Retina (tissue), 1 donor: ENCODE data around the gene BAZ1B.
"Not testable (repeated sequence)": the region's sequence is repeated elsewhere in the genome, so short reads cannot be mapped to it uniquely, and the experiment has no call there.

Source experiments
- DNase-seq: peaks from one replicate; pipeline ENCODE4 v3.0.0-alpha.2; 2016

The BAZ1B gene

GRCh38 chr7:73443548-73444255 is 78.4 kb downstream of the BAZ1B start:
- no peak for DNase-seq

DNA sequence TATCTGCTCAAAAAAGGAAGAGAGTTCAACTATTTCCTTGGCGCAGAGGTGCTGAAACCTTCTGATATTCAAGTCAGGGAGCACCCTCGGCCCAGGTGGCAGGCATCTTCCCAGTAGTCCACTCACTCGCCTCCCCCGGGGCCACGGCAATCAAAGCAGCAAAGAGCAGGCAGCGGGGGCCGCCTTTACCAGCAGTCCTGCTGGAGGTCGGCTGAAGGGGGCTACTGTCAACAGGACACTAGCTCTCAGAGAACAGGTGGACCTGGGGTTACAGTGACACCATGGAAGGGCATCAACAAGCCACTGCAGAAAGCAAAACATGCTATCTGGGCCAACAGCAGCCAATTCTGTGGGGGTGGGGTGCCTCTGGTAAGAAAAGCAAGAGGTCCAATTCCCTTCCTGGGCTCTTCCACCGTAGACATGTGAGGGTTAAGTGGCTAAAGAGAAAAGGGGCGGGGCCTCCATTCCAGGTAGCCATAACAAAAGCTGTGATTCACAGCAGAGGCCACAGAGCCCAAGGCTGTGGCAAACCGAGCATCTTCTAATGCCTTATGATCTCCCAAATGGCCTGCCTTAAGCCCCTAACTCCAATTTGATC is 79.1 kb downstream of the BAZ1B start:
- DNase-seq = no peak

DNA sequence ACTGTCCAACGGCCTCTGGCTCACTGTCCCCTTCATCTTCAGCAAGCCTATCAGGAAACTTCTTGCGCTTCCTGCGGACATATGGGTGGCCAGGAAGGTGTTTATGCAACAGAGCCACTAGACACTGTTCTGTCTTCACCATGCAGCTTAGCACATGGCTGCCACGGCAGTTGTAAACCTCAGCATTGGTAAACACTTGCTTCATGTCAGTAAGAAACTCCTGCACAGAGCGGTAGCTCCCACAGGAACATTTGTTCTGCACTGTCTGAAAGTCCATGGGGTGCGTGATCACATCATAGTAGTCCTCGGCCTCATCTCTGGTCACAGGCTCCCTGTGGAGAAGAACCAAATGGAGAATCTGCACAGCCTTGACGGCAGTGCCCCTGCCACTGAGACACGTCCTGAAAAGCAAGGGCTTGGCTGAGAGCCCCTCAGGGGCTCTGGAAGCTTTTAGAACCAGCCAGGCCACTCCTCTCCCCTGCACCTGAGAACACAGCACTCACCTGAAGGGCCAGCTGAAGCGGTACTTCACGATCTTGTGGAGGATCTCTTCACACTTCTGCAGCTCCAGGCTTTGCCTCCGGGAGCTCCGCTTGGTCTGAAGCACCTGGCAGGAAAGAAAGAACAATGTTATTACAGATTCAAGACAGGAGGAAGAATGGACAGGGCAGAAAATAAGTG is 79.7 kb downstream of the BAZ1B start:
- no peak for DNase-seq

- no peak for DNase-seq
Observed at GRCh38 chr7:73439410-73439704, 82.7 kb downstream of the BAZ1B start.

- DNase-seq = no peak
Observed at GRCh38 chr7:73438547-73439409, 83.3 kb downstream of the BAZ1B start.

GRCh38 chr7:73437621-73438416 is 84.3 kb downstream of the BAZ1B start:
- DNase-seq = no peak

- DNase-seq = no peak
Observed at GRCh38 chr7:73437091-73437490, 85.0 kb downstream of the BAZ1B start.

GRCh38 chr7:73436031-73436929 is 85.8 kb downstream of the BAZ1B start:
- DNase-seq = peak; percentile 42

GRCh38 chr7:73435471-73436009 is 86.6 kb downstream of the BAZ1B start:
- DNase-seq = no peak

DNA sequence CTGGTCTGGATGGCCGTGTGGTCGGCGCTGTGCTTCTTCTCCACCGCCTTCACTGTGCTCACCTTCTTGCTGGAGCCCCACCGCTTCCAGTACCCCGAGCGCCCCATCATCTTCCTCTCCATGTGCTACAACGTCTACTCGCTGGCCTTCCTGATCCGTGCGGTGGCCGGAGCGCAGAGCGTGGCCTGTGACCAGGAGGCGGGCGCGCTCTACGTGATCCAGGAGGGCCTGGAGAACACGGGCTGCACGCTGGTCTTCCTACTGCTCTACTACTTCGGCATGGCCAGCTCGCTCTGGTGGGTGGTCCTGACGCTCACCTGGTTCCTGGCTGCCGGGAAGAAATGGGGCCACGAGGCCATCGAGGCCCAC is 87.4 kb downstream of the BAZ1B start:
- DNase-seq = no peak

GRCh38 chr7:73433924-73434700 is 88.0 kb downstream of the BAZ1B start:
- DNase-seq = peak; percentile 72

GRCh38 chr7:73432676-73433075 is 89.4 kb downstream of the BAZ1B start:
- DNase-seq = no peak

DNA sequence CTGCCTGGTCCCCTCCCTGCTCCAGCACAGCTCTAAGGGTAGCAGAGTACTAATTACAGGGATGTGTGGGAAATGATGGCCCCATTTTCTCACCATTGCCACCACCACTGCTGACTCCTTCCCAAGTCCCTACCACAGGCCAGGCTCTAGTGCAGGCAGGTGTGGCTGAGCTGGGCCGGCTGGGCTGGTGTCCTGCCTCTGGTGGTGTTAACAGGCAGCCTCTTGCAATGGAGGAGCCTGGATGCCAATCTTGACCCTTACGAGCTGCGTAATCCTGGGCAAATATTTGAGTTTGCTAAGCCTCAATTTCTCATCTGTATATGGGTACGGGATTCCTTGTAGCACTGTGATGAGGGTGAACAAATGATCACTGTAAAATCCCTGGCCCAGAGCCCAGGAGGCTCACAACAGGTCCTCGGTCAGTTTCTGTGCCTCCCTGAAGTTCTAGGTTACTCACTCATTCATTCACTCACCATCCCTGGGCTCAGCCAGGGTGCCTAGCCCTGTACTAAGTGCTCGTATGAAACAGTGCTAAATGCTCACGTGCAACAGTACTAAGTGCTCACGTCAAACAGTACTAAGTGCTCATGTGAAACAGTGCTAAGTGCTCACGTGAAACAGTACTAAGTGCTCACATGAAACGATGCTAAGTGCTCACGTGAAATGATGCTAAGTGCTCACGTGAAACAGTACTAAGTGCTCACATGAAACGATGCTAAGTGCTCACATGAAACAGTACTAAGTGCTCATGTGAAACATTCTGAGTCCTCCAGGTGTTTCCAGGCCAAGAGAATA is 90.9 kb downstream of the BAZ1B start:
- DNase-seq = no peak

DNA sequence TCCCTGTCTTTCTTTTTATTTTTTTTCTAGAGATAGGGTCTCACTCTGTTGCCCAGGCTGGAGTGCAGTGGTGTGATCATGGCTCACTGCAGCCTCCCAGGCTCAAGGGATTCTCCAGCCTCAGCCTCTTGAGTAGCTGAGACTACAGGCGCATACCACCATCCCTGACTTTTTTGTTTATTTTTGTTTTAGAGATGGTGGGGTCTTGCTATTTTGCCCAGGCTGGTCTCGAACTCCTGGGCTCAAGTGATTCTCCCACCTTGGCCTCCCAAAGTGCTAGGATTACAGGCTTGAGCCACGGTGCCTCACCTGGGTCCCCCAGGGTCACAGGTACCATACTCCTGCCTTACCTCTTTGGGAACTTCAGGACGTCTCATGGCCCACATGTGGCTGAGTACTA is 91.6 kb downstream of the BAZ1B start:
- not testable (repeated sequence) for DNase-seq

- no peak for DNase-seq
Observed at GRCh38 chr7:73429622-73430505, 92.2 kb downstream of the BAZ1B start.

DNA sequence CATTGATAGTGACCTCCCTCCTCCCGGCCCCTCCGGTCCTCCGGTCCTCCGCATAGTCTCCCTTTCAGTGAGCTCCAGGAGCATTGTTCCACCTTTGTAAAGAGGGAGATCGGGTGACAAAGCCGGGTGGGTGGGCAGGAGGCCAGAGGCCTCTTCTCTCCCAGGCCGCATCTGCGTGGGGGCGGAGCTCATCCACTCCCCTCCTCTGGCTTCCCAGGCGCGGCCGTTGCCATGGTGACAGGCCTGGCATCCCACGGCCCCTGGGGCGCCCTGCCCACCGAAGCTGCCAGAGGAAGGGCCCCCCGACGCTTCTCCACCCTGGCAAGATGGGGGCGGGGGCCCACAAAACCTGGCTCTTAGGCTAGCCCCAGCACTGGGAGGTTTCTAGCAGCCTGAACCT is 92.9 kb downstream of the BAZ1B start:
- peak; percentile 87 for DNase-seq

DNA sequence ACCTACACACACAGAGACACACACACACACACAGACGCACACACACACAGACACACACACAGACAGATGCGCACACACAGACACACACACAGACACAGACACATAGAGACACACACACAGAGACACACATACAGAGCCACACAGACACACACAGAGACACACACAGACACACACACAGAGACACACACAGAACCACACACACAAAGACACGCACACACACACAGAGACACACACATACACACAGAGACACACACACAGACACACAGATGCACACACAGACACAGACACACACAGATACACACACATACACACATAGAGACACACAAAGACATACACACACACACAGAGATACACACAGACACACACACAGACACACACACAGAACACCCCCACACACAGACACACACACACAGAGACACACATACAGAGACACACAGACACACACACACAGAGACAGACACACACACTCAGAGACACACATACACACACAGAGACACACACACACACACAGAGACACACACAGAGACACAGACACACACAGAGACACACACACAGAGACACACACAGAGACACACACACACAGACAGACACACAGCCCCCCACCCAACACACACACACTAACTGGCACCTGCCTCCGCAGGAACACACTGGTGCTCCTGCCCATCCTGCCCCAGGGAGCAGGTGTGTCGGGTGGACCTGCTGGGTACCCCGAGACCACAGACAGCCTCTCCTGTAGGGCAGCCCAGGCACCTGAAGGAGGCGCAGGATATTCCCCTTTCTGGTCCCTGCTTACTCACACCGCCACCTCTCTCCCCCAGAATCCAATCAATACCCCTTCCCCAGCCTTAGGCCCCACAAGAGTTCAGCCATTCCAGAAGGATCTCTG is 93.9 kb downstream of the BAZ1B start:
- DNase-seq = no peak

GRCh38 chr7:73426016-73426415 is 96.1 kb downstream of the BAZ1B start:
- no peak for DNase-seq
